ENCODE measurements around the gene TMEM238L.
"Not testable (repeated sequence)": the region's sequence is repeated elsewhere in the genome, so short reads cannot be mapped to it uniquely, and the experiment has no call there.

Gene TMEM238L

GRCh38 chr17:10803830-10804475 lies at the start of gene TMEM238L:
TMEM238L (minus strand) TSS chr17:10804099; CDS start chr17:10803963, 136 bp downstream.
- DNase-seq = no peak

- not testable (repeated sequence) for DNase-seq
Observed at GRCh38 chr17:10846636-10847035, 42.7 kb upstream of the TMEM238L start.

GRCh38 chr17:10845388-10845751 lies 41.5 kb upstream of the TMEM238L start:
- no peak for DNase-seq

- no peak for DNase-seq
Observed at GRCh38 chr17:10844621-10845387, 40.9 kb upstream of the TMEM238L start.

DNA sequence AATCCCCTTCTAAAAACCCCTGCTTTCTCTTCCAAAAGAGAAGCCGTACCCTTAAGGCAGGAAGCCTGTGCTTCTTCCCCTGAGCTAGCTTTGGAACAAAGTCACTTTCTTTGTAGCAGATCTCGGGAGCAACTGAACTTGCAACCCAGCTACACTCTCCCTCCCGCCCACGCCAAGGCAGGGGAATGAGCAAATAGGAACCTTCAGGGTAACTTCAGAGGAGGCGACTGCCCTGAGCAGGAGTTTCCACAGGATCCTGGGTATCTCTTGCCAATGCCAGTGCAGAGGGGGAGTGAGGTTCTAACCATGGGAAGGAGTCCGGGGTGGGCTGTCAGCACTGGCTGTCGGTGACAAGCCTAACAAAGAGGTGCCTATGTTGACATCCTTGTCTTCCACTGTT lies 39.9 kb upstream of the TMEM238L start:
- no peak for DNase-seq

DNA sequence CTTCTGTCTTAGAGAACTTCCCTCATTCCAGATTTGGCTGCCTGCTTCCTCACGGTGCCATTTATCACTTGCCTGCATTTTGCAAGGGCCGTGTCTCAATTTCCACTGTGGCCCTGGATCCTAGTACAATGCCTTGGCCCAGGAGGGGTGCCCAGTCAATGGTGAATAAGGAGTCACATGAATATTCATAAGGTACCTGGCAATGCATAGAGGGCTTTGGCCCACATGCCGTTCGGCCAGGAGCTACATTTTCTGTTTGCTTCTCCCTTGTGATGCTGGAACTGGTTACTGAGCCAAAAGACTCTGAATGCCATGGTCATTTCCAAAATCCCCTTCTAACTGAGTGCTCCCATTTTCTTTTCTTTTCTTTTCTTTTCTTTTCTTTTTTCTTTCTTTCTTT lies 38.8 kb upstream of the TMEM238L start:
- DNase-seq = no peak

DNA sequence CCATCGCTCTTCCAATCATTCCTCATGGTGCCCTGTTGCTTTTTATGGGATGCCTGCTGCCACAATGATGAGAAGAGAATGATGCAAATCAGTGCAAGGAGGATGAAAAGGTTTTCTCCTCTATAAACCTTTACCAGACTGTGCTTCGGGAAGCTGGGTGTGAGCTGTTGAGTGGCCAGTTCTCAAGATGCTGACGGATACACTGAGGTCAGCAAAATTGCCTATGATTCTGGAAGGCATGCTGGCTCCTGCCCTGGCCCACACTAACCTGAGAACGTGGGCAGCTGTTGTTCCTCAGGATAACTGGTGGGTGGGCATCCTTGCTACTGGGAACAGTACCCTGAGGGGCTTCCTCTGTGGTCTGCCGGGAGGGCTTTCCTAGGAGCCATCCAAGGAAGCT lies 34.8 kb upstream of the TMEM238L start:
- no peak for DNase-seq

GRCh38 chr17:10837921-10838320 lies 34.0 kb upstream of the TMEM238L start, which contains the start of gene PIRT:
PIRT (minus strand) TSS chr17:10838087; CDS start chr17:10825645, 12,442 bp downstream.
- no peak for DNase-seq

DNA sequence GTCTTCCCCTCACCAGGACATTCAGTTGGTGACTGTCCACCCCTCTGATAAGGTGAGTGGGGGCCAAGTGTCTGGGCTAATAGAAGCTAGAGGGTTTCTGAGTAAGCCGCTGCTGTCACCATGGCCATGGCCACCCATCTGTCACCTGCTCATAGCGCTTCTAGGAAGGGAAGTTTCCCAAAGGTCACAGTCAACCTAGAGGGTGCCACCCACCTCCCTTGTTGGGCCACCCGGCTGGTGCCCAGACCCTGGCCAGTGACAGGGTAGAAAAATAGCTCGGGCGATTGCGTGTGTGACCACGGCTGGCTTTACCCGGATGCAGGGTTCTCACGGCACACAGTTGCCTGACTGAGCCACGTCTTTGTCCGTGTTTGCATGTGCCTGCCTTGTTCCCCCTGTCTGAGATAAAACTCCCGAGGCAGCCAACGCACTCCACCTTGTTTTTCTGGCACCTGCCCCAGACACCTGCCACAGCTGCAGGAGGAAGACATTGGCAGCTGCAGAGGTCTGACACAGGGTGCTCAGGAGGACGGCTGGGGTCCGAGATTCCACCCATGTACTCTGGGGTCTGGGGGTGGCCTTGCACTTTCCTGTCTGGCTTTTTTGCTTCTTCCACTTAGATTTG lies 33.2 kb upstream of the TMEM238L start:
- DNase-seq = no peak

DNA sequence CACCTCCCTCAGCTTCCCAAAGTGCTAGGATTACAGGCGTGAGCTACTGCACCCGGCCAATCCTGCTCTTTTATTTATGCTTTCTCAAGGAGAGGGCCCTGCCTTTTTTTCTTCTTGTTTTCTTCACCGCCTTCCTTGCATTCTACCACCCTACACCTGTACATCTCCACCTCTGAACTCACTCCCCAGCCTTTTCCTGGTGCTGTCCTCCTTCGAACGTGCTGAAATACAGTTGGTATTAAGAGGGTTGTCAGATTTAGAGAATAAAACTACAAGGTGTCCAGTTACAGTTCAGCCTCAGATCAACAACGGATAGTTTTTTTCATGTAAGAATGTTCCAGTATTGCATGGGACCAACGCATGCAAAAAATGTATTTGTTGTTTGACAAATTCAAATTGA lies 32.2 kb upstream of the TMEM238L start:
- DNase-seq = no peak

DNA sequence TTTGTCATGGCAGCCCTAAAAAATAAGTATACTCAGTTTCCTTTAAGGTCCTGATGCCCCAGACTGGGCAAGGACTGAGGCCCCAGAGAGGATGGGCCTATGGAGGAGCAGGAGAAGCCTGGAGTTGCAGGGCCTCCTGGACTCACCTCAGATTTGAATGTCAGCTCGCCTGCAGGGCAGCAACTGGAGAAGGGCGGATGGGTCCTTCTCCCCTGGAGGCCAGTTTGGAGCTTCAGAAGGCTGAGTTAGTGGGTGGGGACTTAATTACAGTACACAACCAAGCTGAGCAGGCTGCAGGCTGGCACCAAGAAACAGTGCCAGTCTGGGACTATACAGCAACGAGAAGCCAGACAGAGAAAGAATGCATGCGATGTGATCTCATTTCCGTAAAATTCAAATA lies 27.8 kb upstream of the TMEM238L start:
- DNase-seq = no peak

DNA sequence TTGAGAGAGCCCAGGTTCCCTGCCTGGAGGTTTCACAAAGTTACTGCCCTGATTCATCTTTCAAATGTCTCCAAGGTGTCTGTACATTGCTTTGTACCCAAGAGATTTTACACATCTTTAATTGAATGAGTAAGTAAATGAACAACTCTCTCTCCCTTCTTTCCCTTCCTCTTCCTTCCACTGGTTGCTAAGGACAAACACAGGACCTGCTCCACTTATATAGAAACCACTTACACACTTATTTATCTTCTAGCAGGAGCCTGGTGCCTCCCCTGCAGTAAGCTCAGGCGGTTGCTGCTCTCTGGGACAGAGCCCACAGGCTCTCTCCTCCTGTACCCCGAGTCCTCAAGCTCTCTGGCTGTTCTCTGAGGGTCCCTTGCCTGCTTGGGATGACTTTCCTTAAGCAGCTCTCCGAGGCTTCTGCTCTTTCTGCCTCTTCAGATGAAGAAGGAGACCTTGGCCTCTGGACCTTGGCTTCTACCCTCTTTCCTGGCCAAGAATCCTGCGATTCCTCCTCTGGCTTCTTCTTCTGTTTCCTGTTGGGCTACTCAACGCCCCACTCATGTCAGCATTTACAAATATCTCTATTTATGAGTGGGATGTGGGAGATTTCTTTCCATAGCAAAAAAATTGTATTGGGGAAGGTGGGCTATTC lies 24.1 kb upstream of the TMEM238L start:
- no peak for DNase-seq

DNA sequence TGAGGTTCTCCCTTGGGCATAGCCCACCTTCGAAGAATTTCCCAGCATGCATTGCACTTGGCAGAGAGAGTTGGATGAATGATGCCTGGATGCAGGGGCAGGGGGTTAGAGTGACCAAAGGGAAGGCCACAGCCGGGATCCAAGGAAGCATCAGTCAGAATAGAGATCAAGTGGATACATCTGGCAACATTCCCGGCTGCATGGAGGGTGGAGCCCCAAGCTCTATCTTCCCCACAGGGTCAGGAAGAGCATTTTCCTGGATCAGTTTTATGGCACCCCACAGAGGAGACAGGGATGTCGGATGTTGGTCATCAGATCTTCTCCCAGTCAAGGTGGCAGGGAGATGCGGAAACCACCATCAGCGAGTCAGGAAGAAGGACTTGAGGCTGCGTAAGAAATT lies 21.0 kb upstream of the TMEM238L start:
- DNase-seq = no peak

DNA sequence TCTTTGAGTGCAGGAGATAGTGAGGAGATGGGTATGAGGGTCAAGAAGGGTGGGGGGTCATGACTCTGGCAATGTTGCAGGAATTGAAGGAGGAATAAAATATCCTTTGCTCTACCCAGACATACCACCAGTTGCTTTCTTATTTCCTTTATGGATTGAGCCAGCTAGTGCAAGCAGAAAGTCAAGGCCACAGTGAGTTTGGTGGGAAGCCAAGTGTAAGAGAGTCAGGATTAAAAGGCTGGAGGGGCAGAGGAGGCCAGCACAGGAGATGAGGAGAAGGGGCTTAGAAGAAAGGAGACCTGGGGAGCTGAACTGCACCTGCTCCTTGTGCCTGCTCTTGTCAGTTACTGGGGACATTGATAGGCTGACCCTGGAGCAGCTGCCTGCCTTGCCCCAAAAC lies 17.9 kb upstream of the TMEM238L start:
- no peak for DNase-seq

DNA sequence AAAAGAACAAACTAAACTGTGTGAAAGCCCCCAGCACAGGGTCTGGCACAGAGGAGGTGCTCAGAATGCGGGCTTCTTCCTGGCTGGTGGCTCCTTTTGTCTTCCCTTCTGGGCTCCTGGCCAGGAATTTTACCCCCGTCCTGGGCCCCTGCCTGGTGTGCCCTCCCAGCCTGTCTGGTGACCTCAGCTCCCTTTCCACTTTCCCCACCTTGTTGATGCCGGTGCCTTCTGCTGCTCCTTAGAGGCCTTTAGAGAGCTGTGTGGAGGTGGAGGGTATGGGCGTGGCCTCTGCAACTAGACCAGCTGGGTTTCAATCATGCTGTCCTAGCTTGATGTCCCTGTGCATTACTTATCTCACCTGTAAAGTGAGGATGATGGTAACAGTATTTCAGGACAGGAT lies 17.2 kb upstream of the TMEM238L start:
- DNase-seq = no peak

DNA sequence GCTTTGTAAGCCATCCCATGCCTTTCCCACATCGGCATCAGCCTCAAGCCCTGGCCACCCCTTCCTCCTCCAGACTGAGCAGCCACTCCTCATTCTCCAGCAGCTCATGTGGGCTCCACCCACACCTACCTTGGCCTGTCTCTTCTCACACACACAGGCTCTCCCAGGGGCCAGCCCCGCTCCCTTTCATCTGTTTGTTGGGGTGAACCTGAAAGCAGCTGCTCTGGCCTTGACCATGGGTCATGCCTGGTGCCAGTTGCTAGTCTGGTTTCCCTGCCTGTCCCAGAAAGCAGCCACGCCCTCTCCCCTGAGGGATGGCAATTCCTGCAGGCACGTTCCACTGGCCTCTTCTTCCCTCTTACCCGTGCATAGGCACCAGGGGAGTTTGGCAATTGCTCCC lies 11.4 kb upstream of the TMEM238L start:
- no peak for DNase-seq

GRCh38 chr17:10814075-10814474 lies 10.2 kb upstream of the TMEM238L start:
- DNase-seq = no peak

DNA sequence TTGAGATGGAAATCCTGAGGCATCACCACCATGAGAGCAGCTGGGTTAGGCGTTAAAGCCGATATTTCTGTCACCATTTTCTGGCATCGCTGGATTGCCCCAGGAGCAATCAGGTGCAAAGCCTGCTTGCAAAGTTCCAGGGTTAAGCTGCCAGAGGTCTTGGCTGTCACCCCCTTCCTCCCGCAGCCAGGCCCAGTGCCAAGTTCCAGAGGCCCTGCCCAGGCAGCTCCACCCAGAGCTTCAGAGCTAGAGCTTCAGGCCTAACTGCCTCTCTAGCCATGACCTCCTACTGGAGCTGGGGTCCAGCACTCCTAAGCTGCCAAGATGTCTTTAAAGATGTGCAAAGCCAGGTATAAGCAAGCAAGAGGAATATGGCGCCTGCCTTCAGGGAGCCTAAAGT lies 8.8 kb upstream of the TMEM238L start:
- DNase-seq = no peak

- DNase-seq = no peak
Observed at GRCh38 chr17:10809605-10810004, 5.7 kb upstream of the TMEM238L start.

- DNase-seq = no peak
Observed at GRCh38 chr17:10807704-10808128, 3.8 kb upstream of the TMEM238L start.

DNA sequence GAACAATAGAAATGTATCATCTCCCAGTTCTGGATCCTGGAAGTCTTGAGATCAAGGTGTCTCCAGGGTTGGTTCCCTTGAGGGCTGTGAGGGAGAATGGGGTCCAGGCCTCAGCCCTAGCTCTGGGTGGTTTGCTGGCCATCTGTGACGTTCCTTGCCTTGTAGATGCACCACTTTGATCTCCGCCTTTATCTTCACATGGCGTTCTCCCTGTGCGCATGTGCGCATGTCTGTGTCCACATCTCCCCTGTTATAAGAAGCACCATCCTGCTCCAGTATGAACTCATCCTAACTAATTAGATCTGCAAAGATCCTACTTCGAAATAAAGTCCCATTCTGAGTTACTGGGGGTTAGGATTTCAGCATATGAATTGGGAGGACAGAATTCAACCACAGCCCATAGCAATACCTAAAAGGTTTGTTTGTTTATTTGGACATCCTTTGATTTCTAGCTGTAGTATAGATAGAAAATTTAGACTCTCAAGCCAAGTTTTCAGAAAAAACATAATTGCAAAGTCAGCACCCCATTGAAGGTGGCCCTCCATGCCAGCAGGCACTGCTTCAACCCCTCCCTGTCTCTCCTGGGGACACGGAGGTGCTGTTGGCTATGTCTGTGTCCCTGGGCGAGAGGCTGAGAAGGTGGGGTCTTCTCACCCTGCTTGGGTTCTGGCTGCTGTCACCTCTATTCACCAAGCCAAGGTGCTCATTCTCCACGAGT lies 2.8 kb upstream of the TMEM238L start:
- DNase-seq = no peak

DNA sequence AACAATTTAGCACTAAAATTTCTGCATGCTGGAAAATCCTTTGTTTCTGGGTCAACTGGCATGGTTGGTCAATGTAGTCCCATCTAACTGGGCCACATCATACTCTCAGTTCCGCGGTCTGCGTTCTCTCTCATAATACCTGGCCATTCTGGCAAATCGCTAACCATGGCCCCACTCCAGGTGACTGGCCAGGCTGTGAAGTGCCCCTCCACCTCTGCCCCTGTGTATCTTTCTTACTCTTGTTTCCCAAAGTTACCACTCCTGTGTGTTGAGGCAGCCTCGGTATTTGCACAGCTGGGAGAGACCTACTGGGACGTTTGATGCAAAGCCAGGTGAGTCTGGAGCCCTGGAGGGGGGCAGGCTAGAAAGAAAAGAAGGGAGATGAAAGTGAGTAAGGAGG lies 2.0 kb upstream of the TMEM238L start:
- DNase-seq = no peak

DNA sequence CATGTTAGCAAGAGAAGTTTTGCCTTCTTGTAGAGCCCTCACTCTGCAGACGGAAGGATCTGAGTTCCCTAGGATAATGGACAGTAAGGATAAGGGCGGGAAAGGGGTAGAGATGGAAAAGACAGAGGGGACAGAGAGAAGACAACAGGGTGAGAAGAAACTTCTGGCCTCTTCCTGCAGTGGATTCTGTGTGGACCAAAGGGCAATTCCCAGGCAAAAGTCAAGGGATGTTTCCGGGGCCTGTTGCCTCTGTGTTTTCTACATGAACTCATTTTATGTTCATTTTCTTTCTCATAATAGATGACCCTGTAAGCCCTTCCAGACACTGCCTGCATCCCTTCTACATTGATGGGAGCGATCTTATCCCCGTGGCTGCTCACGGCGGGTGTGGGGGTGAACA lies 647 bp upstream of the TMEM238L start:
- no peak for DNase-seq
